Stomach (tissue), 9 donors: ENCODE results near the gene CDK15. TPM values are rescaled to one million over a fixed set of nuclear protein-coding genes. Genes with fewer than 3 reads are reported as not detected.

Source experiments
- DNase-seq, 2 donors: peaks; one replicate each; pipeline versions ENCODE4 v3.0.0 to v3.0.0-alpha.2; 2013 to 2019
- H3K27ac ChIP-seq, 5 donors: fragments of 200-600 bp in 4 of 5; sonication (generic) in 4 of 5; one replicate each; pipeline ENCODE4 v1.5.1; 2013 to 2019; ENCODE audit warnings: mild to moderate bottlenecking in 1 of 5, moderate library complexity in 1 of 5
- H3K27me3 ChIP-seq, 3 donors: fragments of 200-600 bp; sonication (generic); one replicate each; pipeline ENCODE4 v1.5.1; 2017 to 2019; ENCODE audit warnings: mixed run types in 1 of 3
- H3K36me3 ChIP-seq, 4 donors: fragments of 200-600 bp; sonication (generic); 1 replicate in 3 of 4; 2 replicates in 1 of 4; pipeline ENCODE4 v1.5.1; 2016 to 2019
- H3K4me1 ChIP-seq, 4 donors: fragments of 200-600 bp; sonication (generic); one replicate each; pipeline ENCODE4 v1.5.1; 2016 to 2019
- H3K4me3 ChIP-seq, 4 donors: fragments of 200-600 bp; sonication (generic) in 3 of 4; one replicate each; pipeline ENCODE4 v1.5.1; 2016 to 2019; ENCODE audit warnings: mild to moderate bottlenecking in 1 of 4
- H3K9me3 ChIP-seq, 4 donors: fragments of 200-600 bp; sonication (generic); one replicate each; pipeline ENCODE4 v1.5.1; 2016 to 2019
- CTCF ChIP-seq, 7 experiments: fragments of 450-650 bp in 4 of 7; fragments of 200-600 bp in 3 of 7; sonication (generic) in 3 of 7; IDR thresholded peaks; one replicate each; pipeline ENCODE4 v1.5.1; 2016 to 2019; ENCODE audit warnings: antibody characterized with exemption in 7 of 7, control low read depth in 2 of 7, mild to moderate bottlenecking in 1 of 7
- EP300 ChIP-seq: sonication (generic); formaldehyde crosslinking; IDR thresholded peaks from one replicate; pipeline ENCODE4 v1.6.1; 2017; ENCODE audit warnings: antibody characterized with exemption
- POLR2A ChIP-seq, 4 donors: fragments of 450-650 bp; IDR thresholded peaks; one replicate each; pipeline ENCODE4 v1.6.1; 2016; ENCODE audit warnings: antibody characterized with exemption in 4 of 4, control low read depth in 2 of 4, mild to moderate bottlenecking in 1 of 4, moderate library complexity in 1 of 4
- POLR2AphosphoS5 ChIP-seq, 3 donors: sonication (generic); formaldehyde crosslinking; IDR thresholded peaks; one replicate each; pipeline ENCODE4 v1.6.1; 2016; ENCODE audit warnings: antibody characterized with exemption in 3 of 3
- WGBS, 5 donors: extraction: QIAGEN DNeasy Blood & Tissue Kit in 3 of 5; methylation state at CpG; one replicate each; pipeline versions ENCODE4 v1.1.5 to v1.1.7; 2013 to 2018; 5-methylcytosine and 5-hydroxymethylcytosine counted together
- intact Hi-C: fragments of 100-400 bp; cut with DNase I; formaldehyde crosslinking; loops from one replicate; pipeline ENCODE4 v1.15.1; 2023; ENCODE audit warnings: low total_unique reads
- polyA plus RNA-seq, 3 donors: library from polyadenylated mRNA; stranded (reverse); fragments of 200-250 nt; gene quantifications; one replicate each; pipeline ENCODE4 v1.2.3, GENCODE V29; 2013
- total RNA-seq, 5 donors: library from RNA; depleted of rRNA; stranded (reverse); fragments of >200 nt; gene quantifications; one replicate each; pipeline versions ENCODE4 v1.1.0 to v1.2.3, GENCODE V29; 2014 to 2016
- donor health status: healthy with polysubstance abuse.
- donor health status: Bipolar disorder and iron deficiency.
- donor health status: healthy.

Gene CDK15
- total and polyA plus RNA-seq, 8 donors = 0.08 to 24.1 (median 3.2) TPM; not detected in 2

- WGBS, 5 donors = 86 to 93% (median 88%) methylated on average over 3 of the region's 3 CpGs
- no peak overlapping the region for H3K4me3 ChIP-seq
- peaks cover 0 to 4% (median 0%) of the 10 kb centered on the region in 3 donors for H3K27me3 ChIP-seq
- H3K36me3 ChIP-seq = no peaks in the 10 kb centered on the region
- no peaks in the 10 kb centered on the region for H3K9me3 ChIP-seq
- intact Hi-C loops = no loop called here
- DNase-seq = no peak
- no peaks in the 10 kb centered on the region for H3K4me1 ChIP-seq
- H3K27ac ChIP-seq = no peak overlapping the region
- TF ChIP-seq CTCF (IDR thresholded peaks at IDR 0.05) = no peak
- no peak for TF ChIP-seq POLR2AphosphoS5 (IDR thresholded peaks at IDR 0.05)
- TF ChIP-seq EP300 = no peak
- no peak for TF ChIP-seq POLR2A (IDR thresholded peaks at IDR 0.05)
Observed at GRCh38 chr2:201827621-201828020, 21.3 kb downstream of the CDK15 start.

GRCh38 chr2:201828220-201828619 lies 21.9 kb downstream of the CDK15 start:
- Histone ChIP-seq H3K9me3 (no peaks in the 10 kb centered on the region), H3K27me3 (peaks cover 0 to 4% (median 0%) of the 10 kb centered on the region in 3 donors), H3K4me1 (no peaks in the 10 kb centered on the region), H3K27ac (no peak overlapping the region), H3K4me3 (no peak overlapping the region), H3K36me3 (no peaks in the 10 kb centered on the region)
- 79 to 91% (median 87%) methylated on average over 2 of the region's 2 CpGs for WGBS, 5 donors
- intact Hi-C loops = no loop called here
- no peak for DNase-seq
- TF ChIP-seq POLR2A (IDR thresholded peaks at IDR 0.05) = no peak
- no peak for TF ChIP-seq POLR2AphosphoS5 (IDR thresholded peaks at IDR 0.05)
- no peak for TF ChIP-seq CTCF (IDR thresholded peaks at IDR 0.05)
- TF ChIP-seq EP300 = no peak

GRCh38 chr2:201830666-201831065 lies 24.3 kb downstream of the CDK15 start:
- Histone ChIP-seq H3K27ac (no peak overlapping the region), H3K27me3 (no peaks in the 10 kb centered on the region), H3K4me3 (no peak overlapping the region), H3K4me1 (no peaks in the 10 kb centered on the region), H3K9me3 (no peaks in the 10 kb centered on the region), H3K36me3 (no peaks in the 10 kb centered on the region)
- WGBS, 5 donors = 90 to 96% (median 93%) methylated on average over 1 of the region's 1 CpG
- intact Hi-C loops = no loop called here
- TF ChIP-seq POLR2AphosphoS5 (IDR thresholded peaks at IDR 0.05) = no peak
- TF ChIP-seq CTCF (IDR thresholded peaks at IDR 0.05) = no peak
- TF ChIP-seq EP300 = no peak
- TF ChIP-seq POLR2A (IDR thresholded peaks at IDR 0.05) = no peak
- DNase-seq = no peak

GRCh38 chr2:201831469-201831868 lies 25.1 kb downstream of the CDK15 start:
- no peak for TF ChIP-seq POLR2AphosphoS5 (IDR thresholded peaks at IDR 0.05)
- no peak for TF ChIP-seq POLR2A (IDR thresholded peaks at IDR 0.05)
- no peak for TF ChIP-seq CTCF (IDR thresholded peaks at IDR 0.05)
- TF ChIP-seq EP300 = no peak
- Histone ChIP-seq H3K4me1 (no peaks in the 10 kb centered on the region), H3K9me3 (no peaks in the 10 kb centered on the region), H3K36me3 (no peaks in the 10 kb centered on the region), H3K27ac (no peak overlapping the region), H3K4me3 (no peak overlapping the region), H3K27me3 (no peaks in the 10 kb centered on the region)
- no peak for DNase-seq
- WGBS, 5 donors = 76 to 89% (median 83%) methylated on average over 2 of the region's 2 CpGs
- intact Hi-C loops = no loop called here
